MM.1S (cell line): Measurements from ENCODE around the gene MFF.

ENCODE experiments used
- DNase-seq: peaks from one replicate; pipeline ENCODE4 v3.0.0-alpha.2; 2015
- H2AFZ ChIP-seq: fragments of 300-600 bp; sonication (generic); 2 replicates; pipeline ENCODE4 v1.6.0; 2016; ENCODE audit warnings: antibody characterized with exemption, low read length
- H3F3A ChIP-seq: fragments of 300-600 bp; sonication (generic); 2 replicates; pipeline ENCODE4 v1.6.1; 2016; ENCODE audit warnings: mild to moderate bottlenecking, antibody characterized with exemption, low read length, moderate library complexity, mixed read lengths; ENCODE audit not compliant: insufficient read depth
- H3K27ac ChIP-seq: fragments of 300-600 bp; sonication (generic); 2 replicates; pipeline ENCODE4 v1.5.1; 2016; ENCODE audit warnings: mild to moderate bottlenecking, low read length
- H3K27me3 ChIP-seq: fragments of 300-600 bp; sonication (generic); replicated peaks from 2 replicates; pipeline ENCODE4 v1.6.0; 2016; ENCODE audit warnings: low read length; ENCODE audit not compliant: insufficient read depth
- H3K36me3 ChIP-seq: fragments of 300-600 bp; sonication (generic); replicated peaks from 2 replicates; pipeline ENCODE4 v1.6.1; 2016; ENCODE audit warnings: mild to moderate bottlenecking, low read length, mixed read lengths; ENCODE audit not compliant: insufficient read depth
- H3K4me1 ChIP-seq: fragments of 300-600 bp; sonication (generic); 2 replicates; pipeline ENCODE4 v1.6.1; 2016; ENCODE audit warnings: low read length, mixed read lengths
- H3K4me2 ChIP-seq: fragments of 300-600 bp; sonication (generic); 2 replicates; pipeline ENCODE4 v1.6.0; 2016; ENCODE audit warnings: low read depth, low read length
- H3K4me3 ChIP-seq: fragments of 300-600 bp; sonication (generic); 2 replicates; pipeline ENCODE4 v1.5.1; 2016; ENCODE audit warnings: low read length, mixed read lengths
- H3K79me2 ChIP-seq: fragments of 300-600 bp; sonication (generic); 2 replicates; pipeline ENCODE4 v1.6.1; 2016; ENCODE audit warnings: mixed run types, low read length, mixed read lengths
- H3K9ac ChIP-seq: fragments of 300-600 bp; sonication (generic); 2 replicates; pipeline ENCODE4 v1.6.1; 2016; ENCODE audit warnings: low read length, mixed read lengths
- H3K9me2 ChIP-seq: fragments of 300-600 bp; sonication (generic); replicated peaks from 2 replicates; pipeline ENCODE4 v1.6.1; 2016; ENCODE audit warnings: mild to moderate bottlenecking, low read length, mixed read lengths; ENCODE audit not compliant: insufficient read depth
- H3K9me3 ChIP-seq: fragments of 300-600 bp; sonication (generic); replicated peaks from 2 replicates; pipeline ENCODE4 v1.6.1; 2016; ENCODE audit warnings: mild to moderate bottlenecking, low read length, mixed read lengths; ENCODE audit not compliant: insufficient read depth
- H4K20me1 ChIP-seq: fragments of 300-600 bp; sonication (generic); 2 replicates; pipeline ENCODE4 v1.6.1; 2016; ENCODE audit warnings: mild to moderate bottlenecking, low read length, moderate library complexity, mixed read lengths; ENCODE audit not compliant: insufficient read depth
- EZH2 ChIP-seq: fragments of 300-600 bp; sonication (generic); optimal IDR thresholded peaks from 2 replicates; pipeline ENCODE3; 2017; ENCODE audit warnings: low read depth, mild to moderate bottlenecking, antibody characterized with exemption, low read length, mixed read lengths
- EZH2phosphoT487 ChIP-seq: fragments of 300-600 bp; sonication (generic); IDR thresholded peaks from 2 replicates; pipeline ENCODE4 v1.6.1; 2018; ENCODE audit warnings: antibody characterized with exemption, low read length
- TF ChIP-seq, protein P1 (sequence below): fragments of 300-600 bp; sonication (generic); IDR thresholded peaks from 2 replicates; pipeline ENCODE4 v1.5.1; 2016; ENCODE audit warnings: antibody characterized with exemption, low read length, mixed read lengths

The MFF gene

DNA sequence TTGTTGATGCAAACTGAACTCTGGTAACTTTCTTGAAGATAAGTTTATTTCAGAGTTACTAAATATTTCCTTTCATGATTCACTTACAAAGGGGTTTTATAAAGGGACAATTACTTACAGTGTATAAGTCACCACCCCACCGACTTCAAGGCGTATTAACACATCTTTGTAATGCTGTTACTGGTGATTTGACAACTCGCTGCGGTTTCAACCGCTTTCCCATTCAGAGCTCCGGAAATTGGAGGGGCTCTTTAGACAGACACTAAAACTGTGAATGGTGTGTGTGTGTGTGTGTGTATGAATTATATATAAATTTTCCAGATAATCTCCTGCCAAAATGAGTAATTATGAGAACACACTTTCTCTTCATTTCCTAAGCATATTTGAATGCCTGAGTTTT, 49.1 kb downstream of the MFF start:
- no peaks in the 10 kb centered on the region for H3K9me3 ChIP-seq
- no peak for TF ChIP-seq EZH2
- TF ChIP-seq, protein P1, sequence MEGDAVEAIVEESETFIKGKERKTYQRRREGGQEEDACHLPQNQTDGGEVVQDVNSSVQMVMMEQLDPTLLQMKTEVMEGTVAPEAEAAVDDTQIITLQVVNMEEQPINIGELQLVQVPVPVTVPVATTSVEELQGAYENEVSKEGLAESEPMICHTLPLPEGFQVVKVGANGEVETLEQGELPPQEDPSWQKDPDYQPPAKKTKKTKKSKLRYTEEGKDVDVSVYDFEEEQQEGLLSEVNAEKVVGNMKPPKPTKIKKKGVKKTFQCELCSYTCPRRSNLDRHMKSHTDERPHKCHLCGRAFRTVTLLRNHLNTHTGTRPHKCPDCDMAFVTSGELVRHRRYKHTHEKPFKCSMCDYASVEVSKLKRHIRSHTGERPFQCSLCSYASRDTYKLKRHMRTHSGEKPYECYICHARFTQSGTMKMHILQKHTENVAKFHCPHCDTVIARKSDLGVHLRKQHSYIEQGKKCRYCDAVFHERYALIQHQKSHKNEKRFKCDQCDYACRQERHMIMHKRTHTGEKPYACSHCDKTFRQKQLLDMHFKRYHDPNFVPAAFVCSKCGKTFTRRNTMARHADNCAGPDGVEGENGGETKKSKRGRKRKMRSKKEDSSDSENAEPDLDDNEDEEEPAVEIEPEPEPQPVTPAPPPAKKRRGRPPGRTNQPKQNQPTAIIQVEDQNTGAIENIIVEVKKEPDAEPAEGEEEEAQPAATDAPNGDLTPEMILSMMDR: no peak
- TF ChIP-seq EZH2phosphoT487: no peak
- no peak overlapping the region for H3K4me2 ChIP-seq
- no peaks in the 10 kb centered on the region for H3K9me2 ChIP-seq
- H3K27me3 ChIP-seq: no peaks in the 10 kb centered on the region
- no peaks in the 10 kb centered on the region for H4K20me1 ChIP-seq
- H3K4me1 ChIP-seq: no peaks in the 10 kb centered on the region
- no peaks in the 10 kb centered on the region for H3K36me3 ChIP-seq
- H3K4me3 ChIP-seq: no peak overlapping the region
- no peak for DNase-seq
- no peaks in the 10 kb centered on the region for H3K79me2 ChIP-seq
- H2AFZ ChIP-seq: no peak overlapping the region
- H3F3A ChIP-seq: no peaks in the 10 kb centered on the region
- H3K27ac ChIP-seq: no peak overlapping the region
- no peak overlapping the region for H3K9ac ChIP-seq

DNA sequence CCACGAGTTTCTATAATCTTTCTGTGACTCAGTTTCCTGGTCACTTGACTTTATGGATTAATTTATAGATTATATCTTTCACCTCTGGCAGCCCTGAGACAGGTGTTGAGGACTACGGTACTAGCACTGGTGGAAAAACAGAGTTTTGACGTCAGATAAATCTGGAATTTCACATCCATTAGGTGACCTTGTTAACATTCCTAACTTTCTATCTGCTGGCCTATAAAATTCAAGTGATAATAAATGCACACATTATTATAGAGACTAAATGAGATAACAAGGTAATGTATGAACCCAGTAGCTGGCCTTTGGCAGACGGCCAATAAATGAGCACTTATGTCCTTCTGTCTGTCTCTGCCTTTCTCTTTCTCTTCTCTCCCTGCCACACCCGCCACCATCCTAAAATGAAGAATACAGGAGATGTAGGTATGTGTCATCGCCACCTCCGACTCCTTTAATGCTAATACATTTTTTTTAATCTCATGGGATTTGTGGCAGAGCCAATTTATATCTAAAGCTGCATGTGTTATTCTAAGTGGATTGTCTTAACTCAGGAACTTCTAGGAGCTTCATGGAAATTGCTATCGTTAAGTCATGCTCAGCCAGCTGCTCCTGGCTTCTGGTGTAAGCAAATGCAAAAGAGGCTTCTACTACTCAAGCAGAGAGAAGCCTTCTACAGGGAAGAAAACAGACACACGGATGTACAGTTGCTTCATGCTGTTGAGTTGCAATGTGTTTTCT, 51.8 kb downstream of the MFF start:
- H2AFZ ChIP-seq: no peak overlapping the region
- H3K27me3 ChIP-seq: no peaks in the 10 kb centered on the region
- no peak for DNase-seq
- no peak overlapping the region for H3K27ac ChIP-seq
- H3K4me3 ChIP-seq: no peak overlapping the region
- no peaks in the 10 kb centered on the region for H3K36me3 ChIP-seq
- H3K9ac ChIP-seq: no peak overlapping the region
- no peaks in the 10 kb centered on the region for H3K9me3 ChIP-seq
- H3K4me2 ChIP-seq: no peak overlapping the region
- TF ChIP-seq, protein P1: no peak
- TF ChIP-seq EZH2 (no peak), EZH2phosphoT487 (no peak)
- no peaks in the 10 kb centered on the region for H3K4me1 ChIP-seq
- no peaks in the 10 kb centered on the region for H3K79me2 ChIP-seq
- H3F3A ChIP-seq: no peaks in the 10 kb centered on the region
- H4K20me1 ChIP-seq: no peaks in the 10 kb centered on the region
- no peaks in the 10 kb centered on the region for H3K9me2 ChIP-seq

DNA sequence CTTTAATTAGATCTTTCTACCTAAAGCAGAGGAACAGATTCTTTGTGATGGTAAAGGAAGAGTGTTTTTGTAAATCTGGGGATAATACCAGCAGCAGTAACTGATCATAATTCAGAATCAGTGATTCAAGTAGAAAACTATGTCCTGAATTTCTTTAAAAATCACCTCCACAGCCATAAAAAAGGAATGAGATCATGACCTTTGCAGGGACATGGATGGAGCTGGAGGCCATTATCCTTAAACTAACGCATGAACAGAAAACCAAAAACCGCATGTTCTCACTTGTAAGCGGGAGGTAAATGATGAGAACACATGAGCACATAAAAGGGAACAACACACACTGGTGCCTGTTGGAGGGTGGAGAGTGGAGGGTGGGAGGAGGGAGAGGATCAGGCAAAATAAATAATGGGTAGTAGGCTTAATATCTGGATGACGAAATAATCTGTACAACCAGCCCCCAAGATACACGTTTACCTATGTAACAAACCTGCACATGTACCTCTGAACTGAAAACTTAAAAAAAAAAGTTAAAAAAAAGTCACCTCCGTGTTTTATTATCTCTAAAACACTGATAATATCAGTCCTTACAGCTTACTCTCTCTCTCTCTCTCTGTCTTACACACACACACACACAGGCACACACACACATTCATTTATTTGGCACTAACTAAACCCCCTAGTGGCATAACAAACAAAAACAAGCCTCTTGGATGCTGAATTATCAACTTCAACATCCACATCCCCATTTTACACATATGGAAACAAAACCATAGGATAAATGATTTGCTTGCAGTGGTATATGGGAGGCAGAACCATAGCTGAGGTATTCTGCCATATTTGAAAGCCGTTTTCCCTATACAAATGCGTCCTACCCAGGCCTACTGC, 52.7 kb downstream of the MFF start:
- no peaks in the 10 kb centered on the region for H4K20me1 ChIP-seq
- TF ChIP-seq EZH2phosphoT487 (no peak), EZH2 (no peak)
- TF ChIP-seq, protein P1: no peak
- H3K9me2 ChIP-seq: no peaks in the 10 kb centered on the region
- no peaks in the 10 kb centered on the region for H3K79me2 ChIP-seq
- no peak overlapping the region for H3K4me3 ChIP-seq
- H3K9me3 ChIP-seq: no peaks in the 10 kb centered on the region
- no peak overlapping the region for H3K27ac ChIP-seq
- no peaks in the 10 kb centered on the region for H3K36me3 ChIP-seq
- H3K4me2 ChIP-seq: no peak overlapping the region
- no peaks in the 10 kb centered on the region for H3K4me1 ChIP-seq
- H3K9ac ChIP-seq: no peak overlapping the region
- no peaks in the 10 kb centered on the region for H3F3A ChIP-seq
- DNase-seq: no peak
- no peaks in the 10 kb centered on the region for H3K27me3 ChIP-seq
- no peak overlapping the region for H2AFZ ChIP-seq
